NCI-H146 treated with DMSO at 0.1 percent for 48 hours (cell line): Measurements from ENCODE around the gene ARVCF.

Source experiments
- DNase-seq: peaks from one replicate; lab custom pipeline; 2025; ENCODE audit not compliant: unreplicated experiment; lab: John Stamatoyannopoulos, UW

ARVCF gene, protein sequence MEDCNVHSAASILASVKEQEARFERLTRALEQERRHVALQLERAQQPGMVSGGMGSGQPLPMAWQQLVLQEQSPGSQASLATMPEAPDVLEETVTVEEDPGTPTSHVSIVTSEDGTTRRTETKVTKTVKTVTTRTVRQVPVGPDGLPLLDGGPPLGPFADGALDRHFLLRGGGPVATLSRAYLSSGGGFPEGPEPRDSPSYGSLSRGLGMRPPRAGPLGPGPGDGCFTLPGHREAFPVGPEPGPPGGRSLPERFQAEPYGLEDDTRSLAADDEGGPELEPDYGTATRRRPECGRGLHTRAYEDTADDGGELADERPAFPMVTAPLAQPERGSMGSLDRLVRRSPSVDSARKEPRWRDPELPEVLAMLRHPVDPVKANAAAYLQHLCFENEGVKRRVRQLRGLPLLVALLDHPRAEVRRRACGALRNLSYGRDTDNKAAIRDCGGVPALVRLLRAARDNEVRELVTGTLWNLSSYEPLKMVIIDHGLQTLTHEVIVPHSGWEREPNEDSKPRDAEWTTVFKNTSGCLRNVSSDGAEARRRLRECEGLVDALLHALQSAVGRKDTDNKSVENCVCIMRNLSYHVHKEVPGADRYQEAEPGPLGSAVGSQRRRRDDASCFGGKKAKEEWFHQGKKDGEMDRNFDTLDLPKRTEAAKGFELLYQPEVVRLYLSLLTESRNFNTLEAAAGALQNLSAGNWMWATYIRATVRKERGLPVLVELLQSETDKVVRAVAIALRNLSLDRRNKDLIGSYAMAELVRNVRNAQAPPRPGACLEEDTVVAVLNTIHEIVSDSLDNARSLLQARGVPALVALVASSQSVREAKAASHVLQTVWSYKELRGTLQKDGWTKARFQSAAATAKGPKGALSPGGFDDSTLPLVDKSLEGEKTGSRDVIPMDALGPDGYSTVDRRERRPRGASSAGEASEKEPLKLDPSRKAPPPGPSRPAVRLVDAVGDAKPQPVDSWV

GRCh38 chr22:20016734-20017621, at the start of gene ARVCF:
TSS of gene ARVCF (minus strand) at chr22:20016823. CDS start at chr22:19990794, 26,029 bp downstream.
- DNase-seq = peak; percentile 56

DNA sequence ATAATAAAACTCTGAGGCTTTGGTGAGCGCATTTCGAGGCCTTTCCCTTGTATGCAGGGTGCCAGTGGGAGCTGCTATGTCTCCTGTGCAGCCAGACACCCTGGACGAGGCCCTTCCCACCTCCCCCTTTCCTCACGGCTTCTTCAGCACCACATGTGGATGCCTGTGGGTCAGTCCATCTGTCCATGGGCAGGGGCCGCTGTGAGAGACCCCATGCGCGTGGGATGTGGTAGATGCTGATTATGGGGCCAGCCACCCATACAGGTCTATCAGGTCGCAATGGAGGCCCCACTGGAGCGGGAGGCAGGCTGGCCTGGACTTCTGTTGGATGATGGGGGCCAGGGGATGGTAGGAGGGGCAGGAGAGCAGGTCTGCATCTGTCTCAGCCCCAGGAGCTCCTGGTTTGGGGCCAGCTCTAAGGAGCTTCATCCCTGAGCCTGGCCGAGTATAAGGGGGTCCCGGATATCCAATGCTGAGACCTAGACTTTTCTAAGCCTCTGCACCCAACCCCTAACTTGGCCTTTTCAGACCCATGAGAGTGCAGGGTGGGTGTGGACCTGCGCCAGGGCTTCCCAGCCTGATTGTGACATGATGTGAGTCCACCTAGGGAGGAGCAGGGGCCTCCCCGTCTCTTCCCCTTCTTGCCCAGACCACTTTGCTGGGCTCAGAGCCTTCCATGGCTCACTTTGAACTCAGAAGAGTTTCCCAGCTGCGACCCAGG, 49.4 kb upstream of the ARVCF start:
- DNase-seq = no peak

GRCh38 chr22:20064545-20065262, 48.1 kb upstream of the ARVCF start:
- DNase-seq = no peak

GRCh38 chr22:20064140-20064480, 47.5 kb upstream of the ARVCF start:
- no peak for DNase-seq

DNA sequence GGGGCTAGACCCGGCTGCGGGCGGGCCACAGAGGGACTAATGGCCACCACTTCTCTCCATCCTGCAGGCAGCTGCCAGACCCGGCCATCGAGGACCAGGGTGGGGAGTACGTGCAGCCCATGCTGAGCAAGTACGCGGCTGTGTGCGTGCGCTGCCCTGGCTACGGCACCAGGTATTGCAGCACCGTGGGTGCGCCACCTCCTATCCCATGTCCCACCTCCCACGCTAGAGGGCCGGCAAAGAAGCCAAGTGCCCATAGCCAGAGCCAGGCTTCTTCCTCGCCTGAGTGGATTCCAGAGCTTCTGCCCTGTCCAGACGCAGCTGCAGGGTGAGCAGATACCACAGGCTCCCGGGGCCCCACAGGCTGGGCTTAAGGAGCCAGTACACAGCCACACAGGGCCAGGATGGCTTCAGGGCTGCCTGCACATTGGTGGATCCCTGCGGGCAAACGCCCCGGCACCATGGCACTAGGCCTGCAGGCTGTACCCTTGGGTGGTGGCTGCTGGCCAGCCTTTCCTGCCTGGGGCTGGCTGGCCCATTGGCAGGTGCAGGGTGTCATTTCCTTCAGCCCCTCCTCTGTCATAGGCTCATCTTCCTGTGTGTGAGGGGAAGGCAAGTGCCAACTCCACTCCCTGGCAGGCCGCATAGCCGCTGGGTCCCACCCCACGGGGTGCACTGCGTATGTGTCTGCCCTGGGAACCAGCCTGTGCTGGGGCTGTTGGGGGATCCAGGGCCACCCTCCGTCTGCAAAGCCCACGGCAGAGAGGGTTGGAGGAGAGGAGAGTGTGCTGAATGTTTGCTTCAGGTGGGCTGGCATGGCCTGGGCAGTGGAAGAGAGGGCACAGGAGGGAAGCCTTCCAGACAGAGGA, 46.9 kb upstream of the ARVCF start:
- DNase-seq = no peak

DNA sequence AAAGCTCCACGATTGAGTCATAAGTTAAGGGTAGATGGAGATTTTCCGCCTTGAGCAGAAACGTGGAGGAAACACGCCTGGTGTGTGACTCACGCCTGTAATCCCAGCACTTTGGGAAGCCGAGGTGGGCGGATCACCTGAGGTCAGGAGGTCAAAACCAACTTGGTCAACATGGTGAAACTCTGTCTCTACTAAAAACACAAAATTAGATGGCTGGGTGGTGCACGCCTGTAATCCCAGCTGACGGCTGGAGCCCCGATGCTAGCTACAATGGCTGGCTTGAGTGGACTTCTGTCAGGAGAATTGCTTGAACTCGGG, 46.1 kb upstream of the ARVCF start:
- no peak for DNase-seq

GRCh38 chr22:20062043-20062765, 45.6 kb upstream of the ARVCF start:
- DNase-seq = no peak

- no peak for DNase-seq
These were observed 44.8 kb upstream of the ARVCF start for GRCh38 chr22:20061481-20061861.

DNA sequence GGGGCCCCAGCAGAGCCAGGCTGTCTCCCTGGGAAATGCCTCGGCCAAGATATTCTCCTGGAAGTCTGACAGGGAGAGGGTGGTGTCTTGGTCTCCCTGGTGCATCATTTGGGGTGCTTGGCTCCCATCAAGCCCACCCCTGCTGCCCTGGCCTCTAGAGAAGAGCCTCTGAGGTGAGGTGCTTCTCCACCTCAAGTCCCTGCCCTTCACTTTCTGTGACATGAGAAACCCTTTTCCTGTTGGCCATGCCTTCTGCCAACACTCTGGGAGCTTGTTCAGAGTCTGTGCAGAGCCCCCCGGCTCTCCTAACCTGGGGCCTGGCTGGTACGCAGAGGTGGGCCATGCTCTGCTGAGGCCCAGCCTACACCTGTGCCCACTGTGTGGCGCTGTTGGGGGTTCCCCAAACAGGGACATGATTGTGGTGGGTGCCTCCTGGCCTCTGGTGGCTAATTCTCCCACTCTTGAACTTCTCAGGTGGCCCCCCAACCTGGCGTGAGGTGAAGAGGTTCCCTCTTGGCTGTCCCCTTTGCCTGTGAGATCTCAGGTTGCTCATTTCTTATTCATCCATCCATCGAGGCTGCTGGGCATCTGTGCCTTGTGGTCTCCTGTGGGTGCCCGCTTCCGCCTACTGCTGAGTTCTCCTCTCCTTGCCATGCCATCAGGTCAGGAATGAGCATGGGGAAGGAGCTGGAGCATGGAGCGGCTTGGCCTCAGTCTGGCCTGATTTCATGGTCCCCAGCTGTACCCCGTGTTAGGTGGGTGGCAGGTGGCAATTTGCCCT, 44.3 kb upstream of the ARVCF start:
- DNase-seq = no peak

GRCh38 chr22:20058989-20059770, 42.6 kb upstream of the ARVCF start:
- DNase-seq = no peak

DNA sequence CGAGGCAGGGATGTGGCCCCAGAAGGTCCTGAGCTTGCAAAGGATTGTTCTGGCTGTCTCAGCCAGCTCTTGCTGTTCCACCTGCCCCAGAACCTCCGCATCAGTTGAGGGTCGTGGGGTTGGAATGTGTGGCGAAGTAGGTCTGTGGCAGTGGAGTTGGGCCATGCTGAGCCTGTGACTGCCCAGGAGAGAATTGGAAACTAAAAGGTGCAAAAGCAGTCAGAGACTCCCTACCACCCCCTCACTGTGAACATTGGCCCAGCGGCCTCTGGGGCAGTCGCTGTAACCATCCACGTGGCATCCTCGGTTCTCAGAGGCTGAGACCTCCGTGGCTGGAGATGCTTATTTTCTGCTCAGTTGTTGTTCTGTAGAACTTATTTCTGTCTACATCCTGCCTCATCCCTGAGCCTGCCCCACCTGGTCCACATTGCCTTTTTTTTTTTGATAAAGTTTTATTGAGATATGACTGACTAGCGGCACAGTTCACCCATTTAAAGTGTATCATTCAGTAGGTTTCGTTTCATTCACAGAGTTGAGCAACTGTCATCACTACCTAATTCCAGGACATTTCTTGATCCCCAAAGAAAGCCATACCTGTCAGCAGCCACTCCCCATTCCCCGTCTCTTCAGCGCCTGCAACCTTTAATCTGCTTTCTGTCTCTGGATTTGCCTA, 41.1 kb upstream of the ARVCF start:
- no peak for DNase-seq

GRCh38 chr22:20056696-20057386, 40.2 kb upstream of the ARVCF start:
- DNase-seq = no peak

DNA sequence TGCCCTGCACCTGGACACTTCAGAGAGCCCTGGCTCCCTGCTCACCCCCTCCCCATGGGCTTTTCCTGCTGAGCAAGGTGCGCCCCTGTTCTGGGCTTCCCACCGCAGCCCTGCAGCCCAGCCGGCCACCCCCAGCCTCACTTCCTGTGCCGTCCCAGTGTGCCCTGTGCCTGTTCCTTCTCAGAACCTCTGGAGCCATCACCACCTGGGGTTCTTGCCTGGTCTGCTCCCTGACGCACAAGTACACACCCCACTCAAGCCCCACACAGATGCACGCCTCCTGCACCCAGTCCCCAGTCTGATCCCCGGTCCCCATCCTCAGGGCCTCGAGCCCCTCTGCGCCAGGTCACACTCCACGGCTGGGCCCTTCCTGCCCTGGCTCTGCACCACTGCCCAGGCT, 39.5 kb upstream of the ARVCF start:
- no peak for DNase-seq

DNA sequence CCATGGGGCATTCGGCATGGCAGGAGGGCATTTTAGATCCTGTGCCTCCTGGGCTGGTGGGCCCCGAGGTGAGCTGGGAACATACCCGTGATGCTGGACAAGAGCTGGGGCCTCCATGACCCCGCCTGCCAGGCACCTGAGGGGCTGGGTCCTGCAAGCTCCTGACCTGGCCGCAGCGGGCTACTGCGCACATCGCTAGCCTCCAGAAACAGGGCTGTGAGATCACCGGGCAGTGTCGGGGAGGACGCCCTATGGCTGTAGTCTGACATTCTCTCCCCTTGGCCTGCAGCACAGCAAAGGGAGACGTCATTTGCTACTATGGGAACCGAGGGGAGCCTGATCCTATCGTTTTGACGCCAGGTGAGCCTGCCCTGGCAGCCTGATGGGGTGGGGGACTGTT, 39.0 kb upstream of the ARVCF start:
- no peak for DNase-seq

DNA sequence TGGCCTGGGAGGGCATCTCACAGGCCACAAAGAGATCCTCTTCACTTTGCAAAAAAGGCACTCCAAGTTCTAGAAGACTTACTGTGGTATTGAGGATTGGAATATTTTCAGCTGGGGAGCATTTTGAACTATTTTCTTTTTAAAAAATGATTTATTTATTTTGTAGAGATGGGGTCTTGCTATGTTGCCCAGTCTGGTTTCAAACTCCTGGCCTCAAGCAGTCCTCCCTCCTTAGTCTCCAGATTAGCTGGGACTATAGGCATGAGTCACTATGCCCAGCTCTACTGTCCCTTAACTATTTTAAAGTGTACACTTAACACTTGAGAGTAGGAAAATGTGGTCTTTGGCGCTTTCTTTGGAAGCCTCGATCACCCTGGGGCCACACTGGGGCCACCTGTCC, 38.5 kb upstream of the ARVCF start:
- no peak for DNase-seq

- DNase-seq = no peak
These were observed 37.9 kb upstream of the ARVCF start for GRCh38 chr22:20054485-20054884.
